Measurements from ENCODE around the gene TMEM242.

The TMEM242 gene

GRCh38 chr6:157287247-157287850 lies 36.0 kb downstream of the TMEM242 start:
- no peak for DNase-seq

- no peak for DNase-seq
These were observed 37.9 kb downstream of the TMEM242 start for GRCh38 chr6:157285422-157285779.

- DNase-seq: no peak
These were observed 38.4 kb downstream of the TMEM242 start for GRCh38 chr6:157284738-157285421.

- no peak for DNase-seq
These were observed 39.2 kb downstream of the TMEM242 start for GRCh38 chr6:157283900-157284737.

- DNase-seq: no peak
These were observed 39.9 kb downstream of the TMEM242 start for GRCh38 chr6:157283330-157283898.

GRCh38 chr6:157282284-157282683 lies 41.0 kb downstream of the TMEM242 start:
- DNase-seq: no peak

- no peak for DNase-seq
These were observed 41.7 kb downstream of the TMEM242 start for GRCh38 chr6:157281570-157281969.

GRCh38 chr6:157280947-157281346 lies 42.4 kb downstream of the TMEM242 start:
- no peak for DNase-seq

- no peak for DNase-seq
These were observed 43.2 kb downstream of the TMEM242 start for GRCh38 chr6:157280157-157280556.

- DNase-seq: no peak
These were observed 45.1 kb downstream of the TMEM242 start for GRCh38 chr6:157278171-157278570.

GRCh38 chr6:157276731-157277130 lies 46.6 kb downstream of the TMEM242 start:
- no peak for DNase-seq

- DNase-seq: no peak
These were observed 47.2 kb downstream of the TMEM242 start for GRCh38 chr6:157276134-157276532.

- DNase-seq: no peak
These were observed 48.7 kb downstream of the TMEM242 start for GRCh38 chr6:157274471-157275226.

- no peak for DNase-seq
These were observed 49.4 kb downstream of the TMEM242 start for GRCh38 chr6:157273756-157274470.

GRCh38 chr6:157272866-157273755 lies 50.2 kb downstream of the TMEM242 start:
- DNase-seq: no peak

- no peak for DNase-seq
These were observed 50.9 kb downstream of the TMEM242 start for GRCh38 chr6:157272372-157272771.

GRCh38 chr6:157271911-157272310 lies 51.4 kb downstream of the TMEM242 start:
- DNase-seq: no peak

- no peak for DNase-seq
These were observed 51.9 kb downstream of the TMEM242 start for GRCh38 chr6:157271441-157271840.

- no peak for DNase-seq
These were observed 52.4 kb downstream of the TMEM242 start for GRCh38 chr6:157270916-157271315.

GRCh38 chr6:157270308-157270707 lies 53.0 kb downstream of the TMEM242 start:
- no peak for DNase-seq

GRCh38 chr6:157269261-157269794 lies 54.0 kb downstream of the TMEM242 start:
- DNase-seq: no peak

All from NCI-H2081 treated with DMSO at 0.1 percent for 48 hours (cell line).